ENCODE measurements around the gene COTL1.
"Not testable (repeated sequence)": the region's sequence is repeated elsewhere in the genome, so short reads cannot be mapped to it uniquely, and the experiment has no call there.

Gene COTL1

DNA sequence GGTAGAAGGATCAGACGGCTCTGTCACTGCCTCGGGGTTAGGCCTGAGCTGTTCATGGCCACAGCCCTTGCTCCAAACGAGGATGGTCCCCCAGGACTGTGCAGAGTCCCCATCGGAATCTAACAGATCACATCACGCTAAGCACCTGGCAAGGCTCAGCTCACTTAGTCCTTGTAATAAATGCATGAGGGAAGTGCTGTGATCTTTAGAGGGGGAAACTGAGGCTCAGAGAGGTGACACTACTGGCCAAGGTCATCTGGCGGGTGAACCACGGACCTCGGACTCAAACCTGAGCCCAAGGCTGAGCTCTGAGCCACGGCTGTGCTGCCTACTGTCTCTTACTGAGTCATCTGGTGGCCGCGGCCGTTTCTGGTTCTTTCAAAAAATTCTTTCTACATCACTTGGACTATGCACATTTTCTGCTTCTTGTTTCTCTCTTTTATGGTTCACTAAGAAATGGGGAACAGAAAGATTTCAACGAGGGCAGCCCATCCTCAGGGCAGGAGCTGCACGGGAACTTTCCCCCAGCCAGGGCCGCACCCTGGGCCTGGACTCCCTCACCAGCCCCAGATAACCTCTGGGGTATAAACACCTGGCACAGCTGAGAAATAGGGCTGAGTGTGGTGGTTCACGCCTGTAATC is 55.6 kb downstream of the COTL1 start:
- Histone ChIP-seq H3K9ac (ENCODE audit: low read depth, low read length) (no peak overlapping the region), H3K9me3 (ENCODE audit: control insufficient read depth, insufficient read depth, low read length) (no peaks in the 10 kb centered on the region), H3K36me3 (ENCODE audit: control insufficient read depth, insufficient read depth, low read length) (peaks cover 9% of the 10 kb centered on the region), H3K4me3 (ENCODE audit: low read depth, low read length) (no peak overlapping the region), H3K4me1 (ENCODE audit: control insufficient read depth, insufficient read depth, low read length) (peaks cover 20% of the 10 kb centered on the region), H3K27me3 (ENCODE audit: control insufficient read depth, insufficient read depth, low read length) (no peaks in the 10 kb centered on the region)

DNA sequence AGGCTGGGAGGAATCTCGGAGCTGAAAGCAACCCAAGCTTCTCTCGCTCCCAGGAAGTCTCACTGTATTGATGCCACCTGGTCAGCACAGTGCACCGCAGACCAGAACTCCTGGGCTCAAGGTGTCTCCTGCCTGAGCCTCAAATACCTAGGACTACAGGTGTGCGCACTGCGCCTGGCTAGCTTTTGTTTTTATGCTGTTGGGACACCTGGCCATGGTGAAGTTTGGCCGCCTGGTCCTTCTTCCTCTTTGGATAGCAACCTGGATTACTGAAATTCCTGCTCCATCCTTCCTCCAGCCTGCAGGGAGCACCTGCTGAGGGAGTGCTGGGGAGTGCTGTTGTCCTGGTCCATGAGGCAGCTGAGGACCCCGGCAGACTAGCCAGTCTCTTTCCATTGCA is 56.6 kb downstream of the COTL1 start:
- no peaks in the 10 kb centered on the region for H3K9me3 ChIP-seq (ENCODE audit: control insufficient read depth, insufficient read depth, low read length)
- H3K27me3 ChIP-seq (ENCODE audit: control insufficient read depth, insufficient read depth, low read length), result no peaks in the 10 kb centered on the region
- no peak overlapping the region for H3K9ac ChIP-seq (ENCODE audit: low read depth, low read length)
- H3K4me3 ChIP-seq (ENCODE audit: low read depth, low read length), result no peak overlapping the region
- peaks cover 8% of the 10 kb centered on the region for H3K36me3 ChIP-seq (ENCODE audit: control insufficient read depth, insufficient read depth, low read length)
- H3K4me1 ChIP-seq (ENCODE audit: control insufficient read depth, insufficient read depth, low read length), result peaks cover 16% of the 10 kb centered on the region

DNA sequence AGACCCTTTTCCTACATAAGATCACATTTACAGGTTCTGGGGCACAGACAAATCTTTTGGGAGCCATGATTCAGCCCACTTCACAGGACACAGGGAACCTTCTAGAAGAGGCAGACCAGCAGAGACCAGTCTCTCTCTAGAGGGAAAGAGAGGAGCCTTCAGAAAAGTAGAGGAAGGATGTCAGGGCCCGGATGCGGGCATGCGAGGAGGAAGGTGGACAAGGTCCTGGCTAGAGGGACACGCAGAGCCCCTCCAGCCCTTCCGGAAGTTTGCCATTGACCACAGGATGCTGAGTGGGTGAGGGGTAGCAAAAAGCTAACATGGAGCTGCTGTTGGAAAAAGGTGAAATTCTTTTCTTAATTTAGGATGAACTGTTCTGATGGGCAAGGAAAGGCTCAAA is 57.6 kb downstream of the COTL1 start:
- Histone ChIP-seq H3K36me3 (ENCODE audit: control insufficient read depth, insufficient read depth, low read length) (peaks cover 4% of the 10 kb centered on the region), H3K27me3 (ENCODE audit: control insufficient read depth, insufficient read depth, low read length) (no peaks in the 10 kb centered on the region), H3K9me3 (ENCODE audit: control insufficient read depth, insufficient read depth, low read length) (no peaks in the 10 kb centered on the region), H3K4me1 (ENCODE audit: control insufficient read depth, insufficient read depth, low read length) (peaks cover 21% of the 10 kb centered on the region), H3K4me3 (ENCODE audit: low read depth, low read length) (no peak overlapping the region), H3K9ac (ENCODE audit: low read depth, low read length) (no peak overlapping the region)

DNA sequence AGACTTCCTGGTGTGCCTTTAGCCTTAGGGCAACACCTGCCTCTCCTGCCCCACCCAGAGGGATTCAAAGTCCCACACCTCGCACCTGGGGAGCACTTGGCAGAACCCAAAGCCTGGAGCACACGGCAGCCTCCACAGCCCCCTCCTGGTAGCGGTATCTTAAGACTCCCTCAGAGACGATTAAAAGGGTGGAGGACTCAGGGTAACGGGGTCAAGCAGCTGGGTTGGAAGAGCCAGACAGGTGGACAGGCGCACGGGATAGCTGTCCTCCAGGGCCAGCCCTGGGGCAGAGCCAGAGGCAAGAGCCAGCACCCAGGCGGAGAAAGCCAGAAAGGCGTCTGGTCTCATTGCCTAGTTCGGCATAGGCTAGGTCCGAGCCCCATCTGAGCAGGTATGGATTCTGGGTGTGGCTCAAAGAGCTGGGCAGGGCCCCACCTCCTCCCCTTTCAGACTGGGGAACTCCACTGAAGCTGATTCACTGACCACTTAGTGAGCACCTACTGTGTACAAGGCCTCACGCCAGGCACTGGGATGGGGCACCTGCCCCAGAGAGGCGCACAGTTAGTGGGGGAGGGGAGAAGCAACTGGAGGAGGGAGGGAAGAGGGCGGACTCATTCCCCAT is 58.5 kb downstream of the COTL1 start:
- Histone ChIP-seq H3K4me1 (ENCODE audit: control insufficient read depth, insufficient read depth, low read length) (peaks cover 22% of the 10 kb centered on the region), H3K27me3 (ENCODE audit: control insufficient read depth, insufficient read depth, low read length) (no peaks in the 10 kb centered on the region), H3K9me3 (ENCODE audit: control insufficient read depth, insufficient read depth, low read length) (no peaks in the 10 kb centered on the region), H3K36me3 (ENCODE audit: control insufficient read depth, insufficient read depth, low read length) (peaks cover 4% of the 10 kb centered on the region), H3K4me3 (ENCODE audit: low read depth, low read length) (no peak overlapping the region), H3K9ac (ENCODE audit: low read depth, low read length) (no peak overlapping the region)

DNA sequence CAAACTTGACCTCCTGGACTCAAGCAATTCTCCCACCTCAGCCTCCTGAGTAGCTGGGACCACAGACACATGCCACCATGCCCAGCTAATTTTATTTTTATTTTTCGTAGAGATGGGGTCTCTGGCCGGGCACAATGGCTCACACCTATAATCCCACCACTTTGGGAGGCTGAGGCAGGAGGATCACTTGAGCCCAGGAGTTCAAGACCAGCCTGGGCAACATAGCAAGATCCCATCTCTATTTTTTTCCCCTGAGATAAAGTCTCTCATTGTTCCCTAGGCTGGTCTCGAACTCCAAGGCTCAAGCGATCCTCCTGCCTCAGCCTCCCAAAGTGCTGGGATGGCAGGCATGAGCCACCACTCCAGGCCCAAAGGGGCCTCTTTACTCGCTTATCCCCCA is 59.0 kb downstream of the COTL1 start:
- H3K36me3 ChIP-seq (ENCODE audit: control insufficient read depth, insufficient read depth, low read length); H3K27me3 ChIP-seq (ENCODE audit: control insufficient read depth, insufficient read depth, low read length); H3K9ac ChIP-seq (ENCODE audit: low read depth, low read length); H3K9me3 ChIP-seq (ENCODE audit: control insufficient read depth, insufficient read depth, low read length); H3K4me3 ChIP-seq (ENCODE audit: low read depth, low read length): not testable (repeated sequence)
- peaks cover 22% of the 10 kb centered on the region for H3K4me1 ChIP-seq (ENCODE audit: control insufficient read depth, insufficient read depth, low read length)

DNA sequence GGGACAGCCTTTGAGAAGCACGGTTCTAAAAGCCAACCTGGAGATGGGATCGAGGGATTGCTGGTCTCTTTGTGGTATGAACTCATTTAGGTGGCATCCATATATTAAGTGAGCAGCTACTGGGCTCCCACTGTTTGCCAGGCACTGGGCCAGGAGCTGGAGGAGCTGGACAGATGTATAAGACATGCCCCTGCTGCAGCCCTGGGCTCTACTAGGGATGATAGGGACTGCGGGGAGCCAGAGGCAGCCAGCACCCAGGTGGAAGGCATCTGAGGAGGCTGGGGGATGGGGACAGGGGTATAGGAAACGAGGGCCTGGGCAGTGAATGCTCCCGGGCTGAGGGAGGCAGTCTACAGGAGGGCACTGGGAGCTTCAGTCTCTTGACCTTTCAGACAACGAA is 60.4 kb downstream of the COTL1 start:
- no peak overlapping the region for H3K9ac ChIP-seq (ENCODE audit: low read depth, low read length)
- H3K9me3 ChIP-seq (ENCODE audit: control insufficient read depth, insufficient read depth, low read length), result no peaks in the 10 kb centered on the region
- peaks cover 22% of the 10 kb centered on the region for H3K4me1 ChIP-seq (ENCODE audit: control insufficient read depth, insufficient read depth, low read length)
- no peak overlapping the region for H3K4me3 ChIP-seq (ENCODE audit: low read depth, low read length)
- no peaks in the 10 kb centered on the region for H3K36me3 ChIP-seq (ENCODE audit: control insufficient read depth, insufficient read depth, low read length)
- no peaks in the 10 kb centered on the region for H3K27me3 ChIP-seq (ENCODE audit: control insufficient read depth, insufficient read depth, low read length)

DNA sequence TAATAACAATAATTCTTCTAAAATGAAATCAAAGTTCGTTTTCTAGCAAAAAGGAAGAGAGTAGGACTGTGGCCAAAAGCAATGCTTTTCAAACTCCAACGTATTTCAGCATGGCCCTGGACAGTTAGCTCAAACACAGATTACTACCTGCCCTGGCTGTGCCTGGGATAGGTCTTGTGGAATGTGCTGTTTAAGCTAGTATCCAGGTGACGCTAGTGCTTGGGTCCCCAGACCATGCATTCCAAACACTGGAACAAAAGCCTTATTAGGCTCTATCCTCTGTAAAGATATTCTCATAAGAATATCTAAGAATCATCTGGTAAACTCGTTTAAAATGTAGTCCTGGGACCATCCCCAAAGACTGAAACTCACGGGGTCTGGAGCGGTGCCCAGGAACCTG is 60.8 kb downstream of the COTL1 start:
- Histone ChIP-seq H3K4me3 (ENCODE audit: low read depth, low read length) (no peak overlapping the region), H3K27me3 (ENCODE audit: control insufficient read depth, insufficient read depth, low read length) (no peaks in the 10 kb centered on the region), H3K9me3 (ENCODE audit: control insufficient read depth, insufficient read depth, low read length) (no peaks in the 10 kb centered on the region), H3K9ac (ENCODE audit: low read depth, low read length) (no peak overlapping the region), H3K36me3 (ENCODE audit: control insufficient read depth, insufficient read depth, low read length) (no peaks in the 10 kb centered on the region), H3K4me1 (ENCODE audit: control insufficient read depth, insufficient read depth, low read length) (peaks cover 22% of the 10 kb centered on the region)

DNA sequence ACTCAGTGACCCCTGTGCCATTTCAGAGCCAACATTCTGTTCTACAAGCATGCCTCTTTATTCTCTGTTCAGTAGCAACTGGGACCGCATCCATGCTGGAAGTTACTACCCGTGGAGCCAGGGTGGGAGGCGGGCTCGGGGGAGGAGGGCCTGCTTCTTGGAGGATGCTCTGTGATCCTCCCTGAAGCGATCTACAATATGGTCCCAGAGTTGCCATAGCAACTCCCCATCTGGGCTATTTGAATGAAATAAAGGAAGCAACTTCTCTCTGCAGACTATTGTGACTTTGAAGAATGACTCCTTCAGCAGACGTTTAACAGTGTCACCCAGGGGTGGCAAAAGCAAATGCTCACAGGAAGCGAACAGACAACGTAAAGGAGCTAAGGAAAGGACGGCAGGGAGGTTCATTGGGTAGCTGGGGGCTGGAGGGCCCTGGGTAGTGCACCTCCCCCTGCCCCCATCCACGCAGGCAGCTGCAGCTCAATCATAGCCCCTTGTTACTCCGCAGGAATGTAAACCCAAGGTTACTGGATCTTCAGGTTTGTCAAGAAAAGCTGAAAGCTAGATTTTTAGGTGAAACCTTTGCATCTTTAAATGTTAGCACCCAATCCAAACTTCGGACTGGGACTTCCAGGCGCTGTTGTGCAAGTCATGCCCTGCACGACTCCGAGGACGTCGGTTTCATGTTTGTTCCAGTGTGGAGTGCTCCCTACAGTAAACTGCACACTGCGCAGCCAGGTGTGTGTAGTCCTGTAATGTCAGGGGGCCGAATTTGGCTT is 62.3 kb downstream of the COTL1 start:
- Histone ChIP-seq H3K36me3 (ENCODE audit: control insufficient read depth, insufficient read depth, low read length) (no peaks in the 10 kb centered on the region), H3K9ac (ENCODE audit: low read depth, low read length) (no peak overlapping the region), H3K4me3 (ENCODE audit: low read depth, low read length) (no peak overlapping the region), H3K9me3 (ENCODE audit: control insufficient read depth, insufficient read depth, low read length) (no peaks in the 10 kb centered on the region), H3K4me1 (ENCODE audit: control insufficient read depth, insufficient read depth, low read length) (peaks cover 18% of the 10 kb centered on the region), H3K27me3 (ENCODE audit: control insufficient read depth, insufficient read depth, low read length) (no peaks in the 10 kb centered on the region)

DNA sequence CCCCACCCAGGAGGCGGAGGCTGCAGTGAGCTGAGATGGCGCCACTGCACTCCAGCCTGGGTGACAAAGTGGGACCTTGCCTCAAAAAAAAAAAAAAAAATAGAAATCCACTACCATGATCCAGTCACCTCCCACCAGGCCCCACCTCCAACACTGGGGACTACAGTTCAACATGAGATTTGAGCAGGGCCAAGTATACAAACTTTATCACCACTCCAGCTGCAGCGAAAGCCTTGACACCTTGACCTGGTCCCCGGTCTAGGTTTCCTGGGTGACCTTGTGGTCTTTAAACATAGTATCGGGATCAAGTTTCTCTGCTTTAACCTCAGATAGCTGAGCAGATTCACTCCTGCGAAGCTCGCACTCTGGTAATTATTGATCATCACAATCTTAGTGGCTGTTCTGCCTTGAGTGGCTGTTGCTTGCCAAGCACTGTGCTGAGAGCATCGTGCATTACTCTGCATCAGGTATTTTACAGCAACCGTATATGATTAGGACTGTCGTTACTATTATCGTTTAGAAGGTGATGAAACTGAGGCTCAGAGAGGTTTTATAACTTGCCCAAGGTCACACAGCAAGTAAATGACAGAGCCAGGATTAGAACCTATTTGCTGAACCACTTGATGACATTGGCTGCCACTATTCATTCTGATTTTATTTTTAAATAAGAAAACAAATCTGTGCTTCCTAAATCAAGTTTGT is 63.1 kb downstream of the COTL1 start:
- Histone ChIP-seq H3K36me3 (ENCODE audit: control insufficient read depth, insufficient read depth, low read length) (no peaks in the 10 kb centered on the region), H3K4me1 (ENCODE audit: control insufficient read depth, insufficient read depth, low read length) (peaks cover 13% of the 10 kb centered on the region), H3K4me3 (ENCODE audit: low read depth, low read length) (no peak overlapping the region), H3K9ac (ENCODE audit: low read depth, low read length) (no peak overlapping the region), H3K9me3 (ENCODE audit: control insufficient read depth, insufficient read depth, low read length) (no peaks in the 10 kb centered on the region), H3K27me3 (ENCODE audit: control insufficient read depth, insufficient read depth, low read length) (no peaks in the 10 kb centered on the region)

DNA sequence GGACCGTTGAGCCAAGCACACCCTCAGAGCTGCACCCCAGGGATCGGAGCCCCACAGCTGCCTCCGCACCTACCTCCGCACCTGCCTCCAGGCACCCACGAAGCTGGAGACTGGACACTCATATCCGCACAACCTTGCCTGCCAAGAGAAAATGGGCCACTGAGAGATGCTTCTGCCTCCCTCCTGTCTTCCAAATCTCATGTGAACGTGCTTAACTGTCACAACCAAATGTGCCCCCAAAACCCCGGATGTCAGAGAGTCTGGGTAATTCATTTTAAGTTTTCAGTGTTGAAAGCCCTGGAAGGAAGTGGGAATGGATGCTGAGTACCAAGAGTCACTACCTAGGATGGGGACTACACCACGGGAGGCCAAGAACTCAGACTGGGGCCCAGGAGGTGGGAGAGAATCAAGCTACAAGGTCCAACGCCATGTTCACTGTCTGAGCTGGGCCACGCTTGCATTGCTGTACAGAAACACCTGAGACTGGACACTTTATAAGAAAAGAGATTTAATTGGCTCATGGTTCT is 63.9 kb downstream of the COTL1 start:
- no peaks in the 10 kb centered on the region for H3K27me3 ChIP-seq (ENCODE audit: control insufficient read depth, insufficient read depth, low read length)
- no peaks in the 10 kb centered on the region for H3K36me3 ChIP-seq (ENCODE audit: control insufficient read depth, insufficient read depth, low read length)
- H3K9ac ChIP-seq (ENCODE audit: low read depth, low read length), result no peak overlapping the region
- H3K9me3 ChIP-seq (ENCODE audit: control insufficient read depth, insufficient read depth, low read length), result no peaks in the 10 kb centered on the region
- H3K4me3 ChIP-seq (ENCODE audit: low read depth, low read length), result no peak overlapping the region
- peaks cover 9% of the 10 kb centered on the region for H3K4me1 ChIP-seq (ENCODE audit: control insufficient read depth, insufficient read depth, low read length)

DNA sequence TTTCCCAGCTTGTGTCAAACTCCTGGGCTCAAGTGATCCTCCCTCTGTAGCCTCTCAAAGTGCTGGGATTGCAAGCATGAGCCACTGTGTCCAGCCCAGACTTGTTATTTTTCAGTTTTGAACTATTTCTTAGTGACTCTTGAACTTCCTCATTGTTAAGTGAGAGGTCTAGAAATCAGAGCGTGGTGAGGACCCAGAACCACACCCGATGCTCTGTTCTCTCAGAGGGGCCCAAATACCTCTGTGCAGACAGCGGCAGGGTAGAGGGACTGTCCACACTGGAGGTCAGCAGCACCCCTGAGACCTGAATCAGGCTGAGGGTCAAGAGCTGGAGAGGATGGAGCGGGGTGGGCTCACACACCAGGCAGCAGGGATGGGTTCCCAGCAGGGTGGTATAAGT is 65.7 kb downstream of the COTL1 start:
- peaks cover 6% of the 10 kb centered on the region for H3K4me1 ChIP-seq (ENCODE audit: control insufficient read depth, insufficient read depth, low read length)
- no peak overlapping the region for H3K9ac ChIP-seq (ENCODE audit: low read depth, low read length)
- no peaks in the 10 kb centered on the region for H3K9me3 ChIP-seq (ENCODE audit: control insufficient read depth, insufficient read depth, low read length)
- no peaks in the 10 kb centered on the region for H3K27me3 ChIP-seq (ENCODE audit: control insufficient read depth, insufficient read depth, low read length)
- no peaks in the 10 kb centered on the region for H3K36me3 ChIP-seq (ENCODE audit: control insufficient read depth, insufficient read depth, low read length)
- no peak overlapping the region for H3K4me3 ChIP-seq (ENCODE audit: low read depth, low read length)

Data from iPS-15b (cell line).